CD4-positive, alpha-beta T cell (primary cell): ENCODE results near the gene C19orf81. TPM values are rescaled to one million over a fixed set of nuclear protein-coding genes. Genes with fewer than 3 reads are reported as not detected.

Experiments used
- ATAC-seq: fragments of 200-7000 bp; cut with Tn5 transposase; one replicate; pipeline ENCODE4 v1.10.0; 2022; ENCODE audit warnings: mild to moderate bottlenecking; ENCODE audit not compliant: poor library complexity
- CTCF ChIA-PET: fragments of 350-600 bp; sonication (Branson Sonifier 250); formaldehyde crosslinking; loops from one replicate; lab custom pipeline; 2021; ENCODE audit warnings: antibody characterized with exemption, inconsistent platforms; lab: Charles Lee
- POLR2A ChIA-PET: fragments of 350-600 bp; sonication (Branson Sonifier 250); formaldehyde crosslinking; loops from one replicate; lab custom pipeline; 2021; ENCODE audit warnings: antibody characterized with exemption, inconsistent platforms; lab: Charles Lee
- DNase-seq, 14 experiments: peaks; one replicate each; pipeline ENCODE4 v3.0.0-alpha.2; 2013 to 2020; ENCODE audit warnings: mixed read lengths in 2 of 14
- H3K27ac ChIP-seq, 2 donors: one replicate each; pipeline versions ENCODE4 v1.5.1 to v1.7.0; 2013; ENCODE audit warnings: low read length in 2 of 2, low read depth in 1 of 2, mild to moderate bottlenecking in 1 of 2
- H3K27me3 ChIP-seq, 2 experiments: 1 replicate in 1 of 2; 2 replicates in 1 of 2; pipeline versions ENCODE4 v1.6.1 to v1.7.0; 2013; ENCODE audit warnings: low read length in 2 of 2, control low read depth in 1 of 2, mild to moderate bottlenecking in 1 of 2, moderate library complexity in 1 of 2; ENCODE audit not compliant: insufficient read depth in 2 of 2, control insufficient read depth in 1 of 2
- H3K36me3 ChIP-seq: one replicate; pipeline ENCODE4 v1.6.1; 2013; ENCODE audit warnings: low read length, control low read depth; ENCODE audit not compliant: insufficient read depth
- H3K4me1 ChIP-seq: one replicate; pipeline ENCODE4 v1.6.1; 2013; ENCODE audit warnings: low read length, control low read depth; ENCODE audit not compliant: insufficient read depth
- H3K4me3 ChIP-seq: one replicate; pipeline ENCODE4 v1.5.1; 2013; ENCODE audit warnings: mild to moderate bottlenecking, low read length, moderate library complexity
- H3K9me3 ChIP-seq, 2 experiments: 1 replicate in 1 of 2; 2 replicates in 1 of 2; pipeline versions ENCODE4 v1.6.1 to v1.7.0; 2013; ENCODE audit warnings: low read length in 2 of 2, mild to moderate bottlenecking in 2 of 2, control low read depth in 1 of 2, moderate library complexity in 1 of 2; ENCODE audit not compliant: control insufficient read depth in 1 of 2, insufficient read depth in 1 of 2
- H3K27ac Mint-ChIP-seq: one replicate; pipeline ENCODE4 v1.8.0; 2020; ENCODE audit warnings: mixed read lengths
- H3K27me3 Mint-ChIP-seq: one replicate; pipeline ENCODE4 v1.8.0; 2021; ENCODE audit warnings: mixed read lengths
- H3K36me3 Mint-ChIP-seq: one replicate; pipeline ENCODE4 v1.8.0; 2021; ENCODE audit warnings: low read depth, mixed read lengths
- H3K4me1 Mint-ChIP-seq: one replicate; pipeline ENCODE4 v1.8.0; 2021; ENCODE audit warnings: low read depth, mixed read lengths
- H3K4me3 Mint-ChIP-seq: one replicate; pipeline ENCODE4 v1.8.0; 2020; ENCODE audit warnings: mild to moderate bottlenecking, mixed read lengths
- H3K9me3 Mint-ChIP-seq: one replicate; pipeline ENCODE4 v1.8.0; 2020; ENCODE audit warnings: mixed read lengths
- CTCF ChIP-seq: fragments of 200-600 bp; IDR thresholded peaks from one replicate; pipeline ENCODE4 v1.8.0; 2022; ENCODE audit warnings: antibody characterized with exemption, mild to moderate bottlenecking
- intact Hi-C, 2 experiments: fragments of 100-400 bp; cut with DNase I in 1 of 2; cut with micrococcal nuclease in 1 of 2; formaldehyde crosslinking; loops; one replicate each; pipeline versions ENCODE4 v1.15.1 to v1.9.0; 2023 to 2025; cut with DNase I, micrococcal nuclease
- total RNA-seq, 174 experiments: library from RNA in 2 of 174; stranded (reverse) in 2 of 174; gene quantifications; one replicate each; pipeline ENCODE4 v1.2.3 and lab custom pipeline; 2021 to 2026

The C19orf81 gene
- total RNA-seq, 2 experiments from 2014 or later, result not detected

- Histone ChIP-seq H3K9me3 (peaks cover 9 to 36% of the 10 kb centered on the region in 2 experiments), H3K4me1 (peaks cover 16% of the 10 kb centered on the region), H3K27me3 (peaks cover 35 to 54% of the 10 kb centered on the region in 2 experiments), H3K36me3 (no peaks in the 10 kb centered on the region), H3K4me3 (no peak overlapping the region), H3K27ac (no peak overlapping the region)
- DNase-seq (no peak), ATAC-seq (no peak)
- POLR2A ChIA-PET, result no interaction called here
- Mint-ChIP-seq H3K4me3 (no peak overlapping the region), H3K27ac (no peak overlapping the region), H3K4me1 (peaks cover 17% of the 10 kb centered on the region), H3K9me3 (peaks cover 7% of the 10 kb centered on the region), H3K27me3 (peaks cover 78% of the 10 kb centered on the region), H3K36me3 (no peaks in the 10 kb centered on the region)
- intact Hi-C loops, result no loop called here
- CTCF ChIA-PET, result no interaction called here
- no peak for TF ChIP-seq CTCF
Measured at GRCh38 chr19:50654882-50655281, 5.6 kb downstream of the C19orf81 start.

- peak overlapping the region; percentile 67 for H3K4me3 Mint-ChIP-seq
Measured at GRCh38 chr19:50657222-50657669, 8.0 kb downstream of the C19orf81 start.

GRCh38 chr19:50657712-50658440 is 8.6 kb downstream of the C19orf81 start:
- peaks cover 7% of the 10 kb centered on the region for H3K9me3 Mint-ChIP-seq
- Histone ChIP-seq H3K4me3 (peak overlapping the region; percentile 12), H3K4me1 (peaks cover 16% of the 10 kb centered on the region), H3K27ac (no peak overlapping the region), H3K9me3 (peaks cover 9 to 56% of the 10 kb centered on the region in 2 experiments), H3K36me3 (no peaks in the 10 kb centered on the region), H3K27me3 (peaks cover 43 to 63% of the 10 kb centered on the region in 2 experiments)
- POLR2A ChIA-PET, result no interaction called here
- peak overlapping the region; percentile 65 for H3K27ac Mint-ChIP-seq
- peak; percentile 91 for ATAC-seq
- peaks cover 17% of the 10 kb centered on the region for H3K4me1 Mint-ChIP-seq
- H3K27me3 Mint-ChIP-seq, result peaks cover 82% of the 10 kb centered on the region
- peak; percentile 39 to 83 (median 66) for DNase-seq
- intact Hi-C loops, result no loop called here
- peak overlapping the region; percentile 67 for H3K4me3 Mint-ChIP-seq
- CTCF ChIA-PET, result no interaction called here
- no peaks in the 10 kb centered on the region for H3K36me3 Mint-ChIP-seq
- no peak for TF ChIP-seq CTCF

More at GRCh38 chr19:50657222-50657669, 8.0 kb downstream of the C19orf81 start:
- ChIA-PET CTCF (no interaction called here), POLR2A (no interaction called here)
- no peak for TF ChIP-seq CTCF
- intact Hi-C loops, result no loop called here
- Histone ChIP-seq H3K9me3 (peaks cover 9 to 53% of the 10 kb centered on the region in 2 experiments), H3K4me3 (no peak overlapping the region), H3K27ac (no peak overlapping the region), H3K4me1 (peaks cover 16% of the 10 kb centered on the region), H3K36me3 (no peaks in the 10 kb centered on the region), H3K27me3 (peaks cover 46 to 62% of the 10 kb centered on the region in 2 experiments)
- no peak for DNase-seq
- Mint-ChIP-seq H3K27me3 (peaks cover 85% of the 10 kb centered on the region), H3K36me3 (no peaks in the 10 kb centered on the region), H3K27ac (no peak overlapping the region), H3K4me1 (peaks cover 17% of the 10 kb centered on the region), H3K9me3 (peaks cover 7% of the 10 kb centered on the region)
- ATAC-seq, result no peak
